Loucy (cell line): ENCODE measurements around the gene ZNF423.

ENCODE experiments used
- H2AFZ ChIP-seq: fragments of 200-600 bp; sonication (generic); 2 replicates; pipeline ENCODE4 v1.6.0; 2016; ENCODE audit warnings: antibody characterized with exemption, mild to moderate bottlenecking, low read length, moderate library complexity
- H3F3A ChIP-seq: fragments of 200-600 bp; 2 replicates; pipeline ENCODE4 v1.6.0; 2016; ENCODE audit warnings: antibody characterized with exemption, low read depth, mild to moderate bottlenecking
- H3K27me3 ChIP-seq: fragments of 200-600 bp; sonication (generic); 2 replicates; pipeline ENCODE4 v1.6.1; 2014; ENCODE audit warnings: low read length, mild to moderate bottlenecking; ENCODE audit not compliant: insufficient read depth, poor library complexity, severe bottlenecking
- H3K36me3 ChIP-seq: fragments of 200-600 bp; sonication (generic); 2 replicates; pipeline ENCODE4 v1.6.1; 2016; ENCODE audit warnings: low read length; ENCODE audit not compliant: insufficient read depth
- H3K4me1 ChIP-seq: fragments of 200-600 bp; sonication (generic); 2 replicates; pipeline ENCODE4 v1.5.1; 2014; ENCODE audit warnings: low read length, mild to moderate bottlenecking; ENCODE audit not compliant: insufficient read depth, poor library complexity, severe bottlenecking
- H3K4me2 ChIP-seq: fragments of 200-600 bp; sonication (generic); 2 replicates; pipeline ENCODE4 v1.6.0; 2014; ENCODE audit warnings: antibody characterized with exemption, low read length, low read depth, mild to moderate bottlenecking; ENCODE audit not compliant: poor library complexity, severe bottlenecking
- H3K4me3 ChIP-seq: fragments of 200-600 bp; sonication (generic); 2 replicates; pipeline ENCODE4 v1.5.1; 2014; ENCODE audit warnings: low read length, mild to moderate bottlenecking, mixed read lengths; ENCODE audit not compliant: poor library complexity, severe bottlenecking
- H3K79me2 ChIP-seq: fragments of 200-600 bp; sonication (generic); 2 replicates; pipeline ENCODE4 v1.6.1; 2014; ENCODE audit warnings: low read length; ENCODE audit not compliant: insufficient read depth
- H3K9ac ChIP-seq: fragments of 200-600 bp; sonication (generic); 2 replicates; pipeline ENCODE4 v1.6.0; 2014; ENCODE audit warnings: mild to moderate bottlenecking, low read depth, low read length, moderate library complexity; ENCODE audit not compliant: poor library complexity, severe bottlenecking
- H3K9me2 ChIP-seq: fragments of 200-600 bp; sonication (generic); replicated peaks from 2 replicates; pipeline ENCODE4 v1.6.1; 2016; ENCODE audit warnings: low read depth, low read length, mixed read lengths
- H3K9me3 ChIP-seq: fragments of 200-600 bp; sonication (generic); 2 replicates; pipeline ENCODE4 v1.6.1; 2014; ENCODE audit warnings: mild to moderate bottlenecking, antibody characterized with exemption, low read length, low read depth; ENCODE audit not compliant: insufficient read depth
- H4K20me1 ChIP-seq: fragments of 200-600 bp; sonication (generic); 2 replicates; pipeline ENCODE4 v1.6.0; 2014; ENCODE audit warnings: antibody characterized with exemption, low read length, mild to moderate bottlenecking; ENCODE audit not compliant: insufficient read depth, poor library complexity, severe bottlenecking
- EZH2phosphoT487 ChIP-seq: fragments of 200-600 bp; IDR thresholded peaks from 2 replicates; pipeline ENCODE4 v1.6.1; 2018; ENCODE audit warnings: antibody characterized with exemption, mild to moderate bottlenecking, moderate library complexity, borderline replicate concordance
- TF ChIP-seq, protein P1 (sequence below): fragments of 200-600 bp; sonication (generic); conservative IDR thresholded peaks from 2 replicates; pipeline ENCODE4 v1.5.1; 2014; ENCODE audit warnings: mild to moderate bottlenecking, antibody characterized with exemption, low read length

Gene ZNF423

DNA sequence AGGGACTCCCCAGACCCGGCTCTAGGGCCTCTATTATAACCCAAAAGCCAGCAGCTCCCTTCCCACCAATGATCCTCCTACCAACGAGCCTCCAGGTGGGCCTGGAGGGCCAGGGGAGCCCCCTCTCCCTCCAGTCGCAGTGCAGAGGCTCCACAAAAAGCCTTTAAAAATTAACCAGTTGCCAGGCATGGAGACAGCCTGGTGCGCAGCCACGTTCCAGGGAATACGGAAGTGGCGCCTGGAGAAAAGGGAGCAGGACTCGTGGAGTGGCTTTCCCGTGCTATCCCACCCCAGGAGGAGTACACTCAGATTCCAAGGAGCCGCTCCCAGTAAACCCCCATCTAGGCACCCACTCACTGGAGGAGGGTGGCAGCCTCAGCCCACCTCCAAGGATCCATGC, 112.3 kb downstream of the ZNF423 start:
- H3K9ac ChIP-seq, result no peak overlapping the region
- TF ChIP-seq EZH2phosphoT487, result no peak
- TF ChIP-seq, protein P1, sequence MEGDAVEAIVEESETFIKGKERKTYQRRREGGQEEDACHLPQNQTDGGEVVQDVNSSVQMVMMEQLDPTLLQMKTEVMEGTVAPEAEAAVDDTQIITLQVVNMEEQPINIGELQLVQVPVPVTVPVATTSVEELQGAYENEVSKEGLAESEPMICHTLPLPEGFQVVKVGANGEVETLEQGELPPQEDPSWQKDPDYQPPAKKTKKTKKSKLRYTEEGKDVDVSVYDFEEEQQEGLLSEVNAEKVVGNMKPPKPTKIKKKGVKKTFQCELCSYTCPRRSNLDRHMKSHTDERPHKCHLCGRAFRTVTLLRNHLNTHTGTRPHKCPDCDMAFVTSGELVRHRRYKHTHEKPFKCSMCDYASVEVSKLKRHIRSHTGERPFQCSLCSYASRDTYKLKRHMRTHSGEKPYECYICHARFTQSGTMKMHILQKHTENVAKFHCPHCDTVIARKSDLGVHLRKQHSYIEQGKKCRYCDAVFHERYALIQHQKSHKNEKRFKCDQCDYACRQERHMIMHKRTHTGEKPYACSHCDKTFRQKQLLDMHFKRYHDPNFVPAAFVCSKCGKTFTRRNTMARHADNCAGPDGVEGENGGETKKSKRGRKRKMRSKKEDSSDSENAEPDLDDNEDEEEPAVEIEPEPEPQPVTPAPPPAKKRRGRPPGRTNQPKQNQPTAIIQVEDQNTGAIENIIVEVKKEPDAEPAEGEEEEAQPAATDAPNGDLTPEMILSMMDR, result no peak
- no peaks in the 10 kb centered on the region for H3K27me3 ChIP-seq
- H3K4me1 ChIP-seq, result no peaks in the 10 kb centered on the region
- H3F3A ChIP-seq, result no peaks in the 10 kb centered on the region
- H3K36me3 ChIP-seq, result no peaks in the 10 kb centered on the region
- H2AFZ ChIP-seq, result no peak overlapping the region
- no peaks in the 10 kb centered on the region for H3K9me3 ChIP-seq
- H3K9me2 ChIP-seq, result no peaks in the 10 kb centered on the region
- no peak overlapping the region for H3K4me2 ChIP-seq
- no peak overlapping the region for H3K4me3 ChIP-seq
- no peaks in the 10 kb centered on the region for H3K79me2 ChIP-seq
- no peaks in the 10 kb centered on the region for H4K20me1 ChIP-seq

DNA sequence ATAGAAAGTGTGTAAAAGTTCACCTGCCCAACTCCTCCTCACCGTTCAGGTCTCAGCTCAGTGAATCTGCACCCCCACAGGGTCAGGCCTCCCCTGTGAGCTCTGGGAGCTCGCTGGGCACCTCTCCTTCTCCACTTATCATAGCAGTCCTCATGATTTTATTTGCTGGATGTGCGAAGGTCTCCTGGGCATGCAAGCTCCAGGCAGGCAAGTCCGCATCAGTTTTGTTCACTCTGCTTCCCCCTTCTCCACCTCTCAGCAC, 112.8 kb downstream of the ZNF423 start:
- no peaks in the 10 kb centered on the region for H3K79me2 ChIP-seq
- no peaks in the 10 kb centered on the region for H3F3A ChIP-seq
- TF ChIP-seq EZH2phosphoT487, result no peak
- TF ChIP-seq, protein P1, result no peak
- no peaks in the 10 kb centered on the region for H3K27me3 ChIP-seq
- no peaks in the 10 kb centered on the region for H3K36me3 ChIP-seq
- no peaks in the 10 kb centered on the region for H3K4me1 ChIP-seq
- no peak overlapping the region for H3K4me2 ChIP-seq
- H2AFZ ChIP-seq, result no peak overlapping the region
- no peak overlapping the region for H3K4me3 ChIP-seq
- no peaks in the 10 kb centered on the region for H3K9me2 ChIP-seq
- no peaks in the 10 kb centered on the region for H4K20me1 ChIP-seq
- H3K9me3 ChIP-seq, result no peaks in the 10 kb centered on the region
- no peak overlapping the region for H3K9ac ChIP-seq

GRCh38 chr16:49742428-49743202, 113.3 kb downstream of the ZNF423 start:
- Histone ChIP-seq H3K4me2 (no peak overlapping the region), H3F3A (no peaks in the 10 kb centered on the region)
- no peak for TF ChIP-seq EZH2phosphoT487
- TF ChIP-seq, protein P1, result no peak

More at GRCh38 chr16:49742428-49743202, 113.3 kb downstream of the ZNF423 start:
- Histone ChIP-seq H3K4me3 (no peak overlapping the region), H3K79me2 (no peaks in the 10 kb centered on the region), H2AFZ (no peak overlapping the region), H3K9me3 (no peaks in the 10 kb centered on the region), H3K36me3 (no peaks in the 10 kb centered on the region), H3K4me1 (no peaks in the 10 kb centered on the region), H3K9me2 (no peaks in the 10 kb centered on the region), H3K27me3 (no peaks in the 10 kb centered on the region), H3K9ac (no peak overlapping the region), H4K20me1 (no peaks in the 10 kb centered on the region)
